T-helper 22 cell (primary cell): ENCODE data around the gene RPS16.

Source experiments
- DNase-seq: peaks from one replicate; pipeline ENCODE4 v3.0.0-alpha.2; 2020; ENCODE audit warnings: low read depth

RPS16 gene

GRCh38 chr19:39407660-39408391, 27.9 kb downstream of the RPS16 start:
- peak; percentile 49 for DNase-seq

GRCh38 chr19:39407410-39407659, 28.4 kb downstream of the RPS16 start:
- DNase-seq: no peak

GRCh38 chr19:39406656-39407409, 28.9 kb downstream of the RPS16 start, which contains the start of gene ZFP36:
ZFP36 (plus strand) TSS chr19:39406847; CDS start chr19:39406905, 58 bp downstream.
- peak; percentile 80 for DNase-seq

- DNase-seq: peak; percentile 85
These were observed 29.6 kb downstream of the RPS16 start for GRCh38 chr19:39405958-39406655.

- DNase-seq: no peak
These were observed 30.3 kb downstream of the RPS16 start for GRCh38 chr19:39405261-39405957.

GRCh38 chr19:39403331-39404312, 32.1 kb downstream of the RPS16 start:
- peak; percentile 100 for DNase-seq

- DNase-seq: peak; percentile 85
These were observed 33.1 kb downstream of the RPS16 start for GRCh38 chr19:39402346-39403300.

GRCh38 chr19:39401549-39402345, 34.0 kb downstream of the RPS16 start:
- peak; percentile 96 for DNase-seq

- no peak for DNase-seq
These were observed 34.6 kb downstream of the RPS16 start for GRCh38 chr19:39401070-39401548.

- no peak for DNase-seq
These were observed 35.7 kb downstream of the RPS16 start for GRCh38 chr19:39400061-39400460.

- no peak for DNase-seq
These were observed 36.1 kb downstream of the RPS16 start for GRCh38 chr19:39399668-39400050.

- DNase-seq: no peak
These were observed 37.4 kb downstream of the RPS16 start for GRCh38 chr19:39398297-39398864.

- DNase-seq: peak; percentile 81
These were observed 38.1 kb downstream of the RPS16 start for GRCh38 chr19:39397360-39398296.

- peak; percentile 98 for DNase-seq
These were observed 44.9 kb downstream of the RPS16 start, which contains the start of the genes MED29 and PAF1 for GRCh38 chr19:39390751-39391437. MED29 (plus strand) TSS chr19:39391378; CDS start chr19:39391423, 45 bp downstream. PAF1 (minus strand) TSS chr19:39391106; CDS start chr19:39390864, 242 bp downstream.

- peak; percentile 80 for DNase-seq
These were observed 45.3 kb downstream of the RPS16 start for GRCh38 chr19:39390451-39390750.

- DNase-seq: no peak
These were observed 45.9 kb downstream of the RPS16 start for GRCh38 chr19:39389631-39390414.
